Ishikawa (cell line): ENCODE measurements around the gene IGSF22.

ENCODE experiments used
- CEBPB ChIP-seq: IDR thresholded peaks from 2 replicates; pipeline ENCODE4 v1.6.1; 2012
- CREB1 ChIP-seq: IDR thresholded peaks from 2 replicates; pipeline ENCODE4 v1.6.1; 2012; ENCODE audit warnings: low read depth
- EGR1 ChIP-seq: IDR thresholded peaks from 2 replicates; pipeline ENCODE4 v1.6.1; 2012
- EP300 ChIP-seq: IDR thresholded peaks from 2 replicates; pipeline ENCODE4 v1.6.1; 2012; ENCODE audit warnings: borderline replicate concordance
- FOXM1 ChIP-seq: IDR thresholded peaks from 2 replicates; pipeline ENCODE4 v1.6.1; 2012; ENCODE audit warnings: low read depth, borderline replicate concordance
- MAX ChIP-seq: IDR thresholded peaks from 2 replicates; pipeline ENCODE4 v1.6.1; 2012
- NFIC ChIP-seq: IDR thresholded peaks from 2 replicates; pipeline ENCODE4 v1.6.1; 2012
- RAD21 ChIP-seq: IDR thresholded peaks from 2 replicates; pipeline ENCODE4 v1.6.1; 2012; ENCODE audit warnings: low read depth
- TAF1 ChIP-seq: IDR thresholded peaks from 2 replicates; pipeline ENCODE4 v1.6.1; 2012; ENCODE audit warnings: low read depth, mild to moderate bottlenecking
- TCF12 ChIP-seq: IDR thresholded peaks from 2 replicates; pipeline ENCODE4 v1.6.1; 2012; ENCODE audit warnings: low read depth
- TEAD4 ChIP-seq: IDR thresholded peaks from 2 replicates; pipeline ENCODE4 v1.6.1; 2012
- USF1 ChIP-seq: IDR thresholded peaks from 2 replicates; pipeline ENCODE4 v1.6.1; 2012
- YY1 ChIP-seq: IDR thresholded peaks from 2 replicates; pipeline ENCODE4 v1.6.1; 2012; ENCODE audit warnings: low read depth
- ZBTB7A ChIP-seq: IDR thresholded peaks from 2 replicates; pipeline ENCODE4 v1.6.1; 2012; ENCODE audit warnings: low read depth
- TF ChIP-seq, protein P1 (sequence below): IDR thresholded peaks from 2 replicates; pipeline ENCODE4 v1.6.1; 2012; ENCODE audit warnings: low read depth, mild to moderate bottlenecking

IGSF22 gene

DNA sequence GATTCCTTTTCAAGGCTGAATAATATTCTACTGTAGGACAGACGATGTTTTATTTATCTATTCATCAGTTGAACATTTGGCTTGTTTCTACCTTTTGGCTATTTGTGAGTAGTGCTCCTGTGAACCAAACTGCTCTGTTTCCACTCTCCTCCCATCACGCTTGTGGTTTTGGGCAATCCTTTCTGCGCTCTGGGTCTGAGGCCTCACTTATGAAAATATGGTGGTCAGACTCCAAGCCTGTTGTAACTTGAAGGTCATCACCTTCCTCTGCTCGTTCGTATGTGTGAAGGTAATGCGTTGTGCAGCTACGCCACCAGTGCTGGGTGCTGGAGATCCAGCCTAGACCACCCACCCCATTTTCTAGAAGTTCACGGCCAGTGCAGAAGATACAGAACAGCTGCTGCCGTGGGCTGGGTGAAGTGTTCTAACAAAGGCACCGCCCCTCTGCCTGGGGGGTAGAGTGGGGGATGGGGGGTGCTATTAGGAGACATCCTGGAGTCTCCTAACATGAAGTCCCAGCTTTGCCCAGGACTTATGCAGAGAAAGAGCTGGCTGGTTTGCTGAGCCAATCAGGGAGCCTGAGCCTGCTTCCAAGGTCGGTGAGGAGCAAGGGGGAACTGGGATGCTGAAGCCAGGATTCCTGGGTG is 44.6 kb upstream of the IGSF22 start:
- no peak for TF ChIP-seq FOXM1
- TF ChIP-seq NFIC: no peak
- no peak for TF ChIP-seq TCF12
- no peak for TF ChIP-seq MAX
- TF ChIP-seq YY1: no peak
- TF ChIP-seq ZBTB7A: no peak
- no peak for TF ChIP-seq CEBPB
- TF ChIP-seq TAF1: no peak
- no peak for TF ChIP-seq EGR1
- no peak for TF ChIP-seq USF1
- no peak for TF ChIP-seq RAD21

DNA sequence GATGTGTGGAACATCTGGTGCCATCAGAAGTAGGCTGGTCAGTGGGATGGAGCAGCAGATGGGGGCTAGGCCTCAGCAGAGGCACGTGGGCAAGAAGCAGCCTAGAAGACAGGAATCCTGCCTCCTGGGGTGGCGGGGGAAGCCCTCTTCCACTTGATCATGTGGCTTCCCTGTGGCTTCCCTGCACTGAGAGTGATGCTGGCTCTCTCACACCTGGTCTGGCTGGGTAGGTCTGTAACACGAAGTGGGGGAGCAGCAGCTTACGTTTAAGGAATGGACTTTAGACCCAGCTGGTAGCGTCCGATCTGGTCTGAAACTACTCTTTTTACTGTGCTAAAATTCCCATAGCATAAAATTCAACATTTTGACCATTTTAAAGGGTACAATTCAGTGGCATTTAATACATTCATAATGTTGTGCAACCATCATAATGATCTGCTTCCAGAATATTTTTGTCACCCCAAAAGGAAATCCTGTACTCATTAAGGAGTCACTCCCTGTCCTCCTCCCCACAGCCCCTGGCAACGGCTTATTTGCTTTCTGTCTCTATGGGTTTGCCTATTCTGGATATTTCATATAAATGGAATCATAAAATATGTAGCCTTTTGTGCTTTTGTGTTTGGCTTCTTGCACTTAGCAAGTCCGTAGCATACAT is 43.9 kb upstream of the IGSF22 start:
- TF ChIP-seq USF1 (no peak), RAD21 (no peak), ZBTB7A (no peak), CEBPB (no peak), EGR1 (no peak), NFIC (no peak), FOXM1 (no peak), MAX (no peak), YY1 (no peak), TEAD4 (no peak), TCF12 (no peak), EP300 (no peak), CREB1 (no peak), TAF1 (no peak)
- TF ChIP-seq, protein P1, sequence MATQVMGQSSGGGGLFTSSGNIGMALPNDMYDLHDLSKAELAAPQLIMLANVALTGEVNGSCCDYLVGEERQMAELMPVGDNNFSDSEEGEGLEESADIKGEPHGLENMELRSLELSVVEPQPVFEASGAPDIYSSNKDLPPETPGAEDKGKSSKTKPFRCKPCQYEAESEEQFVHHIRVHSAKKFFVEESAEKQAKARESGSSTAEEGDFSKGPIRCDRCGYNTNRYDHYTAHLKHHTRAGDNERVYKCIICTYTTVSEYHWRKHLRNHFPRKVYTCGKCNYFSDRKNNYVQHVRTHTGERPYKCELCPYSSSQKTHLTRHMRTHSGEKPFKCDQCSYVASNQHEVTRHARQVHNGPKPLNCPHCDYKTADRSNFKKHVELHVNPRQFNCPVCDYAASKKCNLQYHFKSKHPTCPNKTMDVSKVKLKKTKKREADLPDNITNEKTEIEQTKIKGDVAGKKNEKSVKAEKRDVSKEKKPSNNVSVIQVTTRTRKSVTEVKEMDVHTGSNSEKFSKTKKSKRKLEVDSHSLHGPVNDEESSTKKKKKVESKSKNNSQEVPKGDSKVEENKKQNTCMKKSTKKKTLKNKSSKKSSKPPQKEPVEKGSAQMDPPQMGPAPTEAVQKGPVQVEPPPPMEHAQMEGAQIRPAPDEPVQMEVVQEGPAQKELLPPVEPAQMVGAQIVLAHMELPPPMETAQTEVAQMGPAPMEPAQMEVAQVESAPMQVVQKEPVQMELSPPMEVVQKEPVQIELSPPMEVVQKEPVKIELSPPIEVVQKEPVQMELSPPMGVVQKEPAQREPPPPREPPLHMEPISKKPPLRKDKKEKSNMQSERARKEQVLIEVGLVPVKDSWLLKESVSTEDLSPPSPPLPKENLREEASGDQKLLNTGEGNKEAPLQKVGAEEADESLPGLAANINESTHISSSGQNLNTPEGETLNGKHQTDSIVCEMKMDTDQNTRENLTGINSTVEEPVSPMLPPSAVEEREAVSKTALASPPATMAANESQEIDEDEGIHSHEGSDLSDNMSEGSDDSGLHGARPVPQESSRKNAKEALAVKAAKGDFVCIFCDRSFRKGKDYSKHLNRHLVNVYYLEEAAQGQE: no peak

DNA sequence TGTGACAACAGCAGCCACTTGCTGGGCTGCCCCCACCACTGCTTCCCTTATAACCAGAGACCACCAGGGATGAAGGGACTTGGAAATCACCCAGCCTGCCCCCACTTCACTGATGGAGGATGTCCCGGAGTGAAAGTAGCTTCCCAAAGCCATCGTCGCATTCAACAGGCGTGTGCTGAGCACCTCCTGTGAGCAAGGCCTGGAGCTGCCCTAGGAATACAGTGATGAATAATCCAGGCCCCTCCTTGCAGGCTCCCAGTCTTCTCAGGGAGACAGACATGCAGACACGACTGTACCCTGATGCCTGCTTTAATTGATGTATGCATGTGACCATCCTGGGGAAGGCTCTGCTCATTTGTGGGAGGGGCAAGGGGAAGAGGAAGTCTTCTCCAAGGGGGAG is 43.0 kb upstream of the IGSF22 start:
- TF ChIP-seq, protein P1: no peak
- TF ChIP-seq ZBTB7A: no peak
- TF ChIP-seq YY1: no peak
- TF ChIP-seq NFIC: no peak
- no peak for TF ChIP-seq TAF1
- no peak for TF ChIP-seq RAD21
- no peak for TF ChIP-seq EGR1
- TF ChIP-seq FOXM1: no peak
- TF ChIP-seq MAX: no peak
- TF ChIP-seq CEBPB: no peak
- TF ChIP-seq USF1: no peak
- TF ChIP-seq TCF12: no peak
- no peak for TF ChIP-seq EP300
- no peak for TF ChIP-seq CREB1

DNA sequence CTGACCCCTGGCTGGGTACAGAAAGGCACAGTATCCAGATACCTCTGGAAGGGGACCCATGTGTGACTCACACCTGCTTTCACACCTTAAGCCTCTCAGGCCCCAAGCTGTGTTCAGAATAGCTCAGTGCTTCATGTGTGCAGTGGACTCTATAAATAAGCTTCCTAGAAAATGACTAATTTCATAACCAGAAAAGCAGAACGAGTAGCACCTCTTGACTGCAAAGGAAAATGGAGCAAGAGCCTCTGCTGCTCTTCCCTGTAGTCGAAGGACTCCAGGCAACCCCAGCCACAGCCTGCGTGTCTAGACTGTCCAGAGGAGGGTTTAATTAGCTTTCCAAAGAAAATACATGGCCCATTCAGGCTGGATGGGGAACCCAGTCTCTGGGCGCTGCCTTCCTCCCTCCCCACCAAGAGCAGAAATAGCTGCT is 42.5 kb upstream of the IGSF22 start:
- TF ChIP-seq, protein P1: no peak
